Left forelimb (tissue), 1 donor: ENCODE measurements around the gene KRTAP29-1.

Experiments
- DNase-seq: peaks from one replicate; pipeline ENCODE4 v3.0.0-alpha.2; 2018; ENCODE audit warnings: low spot score

Gene KRTAP29-1

DNA sequence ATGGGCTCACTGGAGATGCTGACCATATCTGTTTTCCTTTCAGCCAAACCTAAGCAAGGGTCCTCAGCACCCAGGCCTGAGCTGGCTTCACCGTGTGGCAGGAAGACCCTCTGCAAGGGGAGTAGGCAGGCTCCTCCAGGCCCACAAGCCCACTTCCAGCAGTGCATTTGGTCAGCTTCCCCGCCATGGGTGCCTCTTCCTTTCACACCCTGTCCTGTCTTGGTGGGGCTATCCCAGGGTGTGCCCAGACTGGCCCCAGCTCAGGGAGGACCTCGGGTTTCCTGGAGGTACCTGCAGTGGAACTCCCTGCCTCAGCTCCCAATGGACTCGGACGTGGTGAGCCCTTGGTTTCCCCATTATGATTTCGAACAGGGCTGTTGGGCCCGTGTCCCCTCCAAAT is 25.6 kb upstream of the KRTAP29-1 start:
- DNase-seq: no peak

DNA sequence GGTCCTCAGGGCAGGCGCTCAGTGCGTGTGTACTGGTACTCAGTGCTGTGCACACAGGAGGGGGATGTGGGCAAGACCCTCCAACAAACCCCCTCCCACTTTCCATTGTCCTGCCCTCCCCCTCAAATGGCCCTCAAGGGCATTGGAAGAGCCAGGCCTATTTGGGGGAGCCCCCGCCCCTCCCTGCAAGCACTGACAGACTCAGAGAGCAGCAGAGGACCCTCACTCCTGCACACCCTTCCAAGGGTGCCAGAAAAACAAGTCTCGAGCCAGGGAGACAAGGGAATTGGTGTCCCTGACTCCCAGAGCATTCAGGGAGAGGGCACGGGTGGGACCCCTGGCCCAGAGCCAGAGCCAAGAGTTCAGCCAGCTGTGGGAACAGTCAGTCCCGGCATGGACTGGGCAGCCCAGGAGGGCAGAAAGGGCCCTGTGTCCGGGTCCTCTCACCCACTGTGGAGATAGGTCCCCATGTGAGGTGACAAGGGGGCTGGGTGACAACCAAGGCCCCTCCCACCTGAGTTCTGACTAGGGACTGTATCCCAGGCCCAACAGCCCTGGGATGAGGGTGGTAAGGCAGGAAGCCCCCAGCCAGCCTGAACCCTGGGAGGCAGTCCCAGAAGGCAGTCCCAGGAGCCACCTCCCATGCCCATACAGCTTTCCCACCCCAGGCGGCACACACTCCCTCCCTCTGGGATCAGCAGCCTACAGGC is 24.9 kb upstream of the KRTAP29-1 start:
- no peak for DNase-seq

DNA sequence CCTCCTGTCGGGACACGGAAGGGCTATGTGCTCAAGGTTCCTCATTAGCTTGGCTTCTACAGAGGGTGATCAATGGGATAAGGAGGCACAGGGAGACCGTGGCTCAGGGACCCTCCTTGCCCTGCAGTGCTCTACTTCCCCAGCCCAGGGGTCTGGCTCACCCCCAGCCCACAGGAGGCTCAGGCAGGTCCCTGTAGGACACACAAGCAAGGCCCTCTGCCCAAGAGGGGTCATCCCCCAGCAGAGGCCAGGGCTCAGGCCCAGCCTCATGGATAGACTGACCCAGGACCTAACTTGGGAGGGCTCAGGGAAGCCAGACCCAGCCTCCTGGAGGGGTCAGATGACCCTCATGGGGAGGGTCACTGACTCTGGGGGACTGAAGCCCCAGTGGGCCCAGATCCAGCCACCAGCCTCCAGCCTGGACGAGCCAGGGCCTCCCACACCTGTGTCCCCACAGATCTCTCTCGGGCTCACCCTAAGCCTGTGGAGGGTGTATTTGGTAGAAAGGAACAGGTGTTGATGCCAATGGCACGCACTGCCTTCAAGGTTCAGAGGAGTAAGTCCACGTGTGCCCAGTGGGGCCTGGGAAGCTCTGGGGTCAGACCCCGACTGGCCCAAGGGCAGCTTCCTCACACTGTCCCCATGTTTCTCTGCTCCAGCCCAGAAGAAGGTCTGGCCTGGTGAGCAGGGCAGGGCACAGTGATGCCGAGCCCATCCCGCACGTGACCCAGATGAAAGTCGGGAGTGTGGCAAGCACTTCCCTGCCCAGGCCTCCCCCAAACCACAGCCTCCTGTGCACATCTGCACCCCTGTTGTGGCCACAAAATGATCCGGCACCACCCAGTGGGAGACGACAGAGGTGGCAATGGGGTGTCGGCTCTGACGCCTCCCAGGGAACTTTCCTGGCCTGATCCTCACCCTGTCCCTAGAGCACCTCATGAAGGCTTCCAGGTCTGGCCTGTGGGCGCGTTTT is 23.8 kb upstream of the KRTAP29-1 start:
- no peak for DNase-seq

DNA sequence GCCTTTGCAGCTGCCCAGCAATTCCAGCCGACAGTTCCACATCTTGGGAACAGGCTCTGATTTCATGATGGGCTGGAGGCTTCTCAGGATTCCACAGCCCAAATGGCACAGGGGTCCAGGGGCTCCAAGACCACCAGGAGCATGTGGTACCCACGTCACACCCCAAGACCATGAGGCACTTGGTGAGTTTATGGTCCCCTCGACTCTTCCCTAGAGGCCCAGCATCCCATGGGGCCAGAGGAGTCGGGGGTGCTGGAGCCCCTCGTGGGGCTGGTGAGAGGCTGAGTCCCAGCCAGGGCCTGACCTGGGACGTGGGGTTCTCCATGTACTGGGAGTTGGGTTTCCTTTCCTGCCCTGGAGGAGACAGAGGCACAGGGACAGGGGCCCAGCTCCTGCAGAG is 23.0 kb upstream of the KRTAP29-1 start:
- no peak for DNase-seq

DNA sequence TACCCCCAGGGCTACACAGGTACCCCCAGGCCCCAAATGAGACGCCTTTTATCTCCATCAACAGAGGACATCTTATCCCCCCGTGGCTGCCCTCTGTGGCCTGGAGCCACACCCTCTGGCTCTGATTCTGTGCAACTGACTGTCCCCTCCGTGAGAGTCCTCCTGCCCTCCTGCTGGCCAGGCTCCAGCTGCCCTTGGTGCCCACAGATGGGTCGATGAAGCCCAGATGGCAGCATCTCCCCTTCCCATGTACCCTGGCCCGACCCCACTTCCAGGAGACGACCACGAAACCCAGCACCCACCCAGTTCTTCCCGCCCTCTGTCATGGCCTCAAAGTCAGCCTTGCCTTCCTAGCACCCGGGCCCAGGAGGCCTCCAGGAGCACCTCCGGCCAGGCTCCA is 22.5 kb upstream of the KRTAP29-1 start:
- no peak for DNase-seq

DNA sequence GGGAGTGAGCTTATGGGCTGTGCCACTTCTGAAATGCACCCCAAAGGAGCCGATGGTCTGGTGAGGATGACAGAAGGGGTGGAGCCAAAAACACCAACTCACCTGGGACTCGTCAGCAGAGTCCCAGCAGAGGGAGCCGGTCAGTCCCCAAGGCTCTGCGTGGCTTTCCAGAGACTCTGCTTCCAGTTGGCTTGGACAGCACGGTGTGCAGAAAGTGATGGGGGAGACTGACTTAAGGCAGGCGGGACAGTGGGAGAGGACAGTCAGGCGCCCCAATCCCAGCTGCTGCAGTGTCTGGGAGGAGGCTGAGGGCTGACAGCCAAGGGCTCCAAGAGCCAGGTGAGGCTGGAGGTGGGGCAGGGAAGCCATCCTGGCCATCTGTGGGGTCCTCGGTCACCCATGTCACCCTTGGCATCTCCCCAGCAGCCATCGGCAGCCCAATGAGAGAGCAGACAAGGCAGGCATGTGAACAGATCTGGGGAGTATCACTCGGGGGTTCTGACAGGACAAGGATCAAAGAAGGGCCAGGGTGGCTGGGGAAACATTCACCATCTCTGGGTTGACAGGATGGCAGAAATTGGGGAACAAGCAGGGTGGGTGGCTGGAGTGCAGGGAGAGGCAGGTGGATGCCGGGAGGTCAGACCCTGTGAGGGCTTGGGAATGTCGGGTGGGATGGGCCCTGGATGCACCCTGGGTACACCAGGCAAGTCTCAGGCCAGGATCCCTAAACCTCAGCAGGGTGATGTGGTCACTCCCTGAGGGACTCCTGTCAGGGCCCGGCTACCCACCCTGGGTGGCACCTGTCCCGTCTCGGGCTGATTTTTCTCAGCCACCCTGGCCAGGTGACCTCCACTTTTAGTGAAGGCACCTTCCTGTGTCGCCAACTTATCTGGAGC is 21.8 kb upstream of the KRTAP29-1 start:
- no peak for DNase-seq

DNA sequence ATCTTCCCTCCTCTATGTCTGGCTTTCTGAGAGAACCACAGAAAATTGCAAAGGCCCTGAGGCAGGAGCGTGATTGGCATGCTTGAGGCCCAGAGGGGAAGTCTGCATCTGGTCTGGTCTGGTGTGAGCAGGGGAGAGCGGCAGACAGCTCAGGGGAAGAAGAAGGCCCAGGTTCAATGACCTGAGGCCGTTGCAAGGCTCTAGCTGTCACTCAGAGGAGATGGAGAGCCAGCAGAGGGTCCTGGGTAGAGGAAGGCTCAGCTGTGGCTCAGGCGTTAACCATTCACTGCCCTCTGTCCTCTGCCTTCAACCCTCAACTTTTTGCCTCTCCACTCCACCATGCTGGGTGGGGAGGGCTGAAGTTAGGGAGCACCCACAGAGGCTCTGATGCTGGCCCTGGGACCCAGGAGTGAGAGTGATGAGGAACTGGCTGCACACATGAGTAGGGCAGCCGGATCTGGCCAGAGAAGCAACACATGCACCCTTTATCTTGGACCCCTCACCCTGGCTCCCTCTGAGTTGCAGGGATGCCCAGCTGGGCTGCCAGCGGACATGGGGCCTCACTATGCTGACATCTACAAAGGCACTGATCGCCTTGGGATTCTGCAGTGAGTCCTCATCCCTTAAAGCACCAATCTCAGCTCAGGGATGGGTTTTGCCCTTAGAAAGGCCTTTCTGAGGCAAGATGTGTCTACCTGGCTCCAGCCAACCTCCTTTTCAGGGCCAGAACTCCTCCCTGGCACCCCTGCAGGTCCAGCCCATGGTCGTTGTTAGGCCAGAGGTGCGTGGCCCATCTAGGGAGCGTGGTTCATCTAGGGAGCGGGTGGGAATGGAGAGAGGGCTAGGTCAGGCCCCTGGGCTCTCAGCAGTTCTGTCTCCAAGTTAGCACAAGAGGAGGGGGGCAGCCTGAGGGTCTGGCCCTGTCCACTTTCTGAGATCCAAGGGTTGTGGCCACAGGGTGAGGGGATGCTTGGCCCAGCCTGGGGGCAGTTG is 20.5 kb upstream of the KRTAP29-1 start:
- no peak for DNase-seq

DNA sequence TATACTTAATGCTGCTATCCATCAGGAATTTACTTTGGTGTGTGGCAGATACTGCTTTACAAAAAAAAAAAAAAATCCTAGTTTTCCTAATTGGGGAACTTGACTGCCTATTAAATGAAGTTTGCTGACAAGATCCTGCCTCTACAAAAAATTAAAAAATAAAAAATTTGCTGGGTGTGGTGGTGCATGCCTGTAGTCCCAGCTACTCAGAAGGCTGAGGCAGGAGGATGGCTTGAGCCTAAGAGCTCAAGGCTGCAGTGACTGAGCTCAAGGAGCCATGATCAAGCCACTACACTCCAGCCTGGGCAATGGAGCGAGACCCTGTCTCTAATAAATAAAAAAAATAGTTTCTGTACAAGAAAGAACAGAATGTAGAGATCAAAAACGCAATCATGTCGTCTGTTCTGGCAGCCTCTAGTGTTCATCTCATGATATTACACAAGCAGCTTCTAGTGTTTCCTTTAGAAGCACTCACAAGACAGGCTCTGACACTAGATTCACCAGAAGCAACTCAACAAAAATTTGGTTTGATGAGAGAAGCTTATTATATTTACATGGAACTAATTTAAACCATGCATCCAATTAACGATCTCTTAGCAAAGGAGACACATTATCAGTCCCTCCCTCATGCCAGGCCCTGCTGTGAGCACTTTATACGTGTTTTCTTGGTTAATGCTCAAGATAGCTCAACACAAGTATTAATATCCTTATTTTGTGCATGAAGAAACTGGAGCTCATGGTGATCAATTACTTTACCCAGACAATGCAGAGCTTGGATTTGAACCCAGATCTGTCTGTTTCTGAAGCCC is 19.6 kb upstream of the KRTAP29-1 start:
- DNase-seq: no peak

DNA sequence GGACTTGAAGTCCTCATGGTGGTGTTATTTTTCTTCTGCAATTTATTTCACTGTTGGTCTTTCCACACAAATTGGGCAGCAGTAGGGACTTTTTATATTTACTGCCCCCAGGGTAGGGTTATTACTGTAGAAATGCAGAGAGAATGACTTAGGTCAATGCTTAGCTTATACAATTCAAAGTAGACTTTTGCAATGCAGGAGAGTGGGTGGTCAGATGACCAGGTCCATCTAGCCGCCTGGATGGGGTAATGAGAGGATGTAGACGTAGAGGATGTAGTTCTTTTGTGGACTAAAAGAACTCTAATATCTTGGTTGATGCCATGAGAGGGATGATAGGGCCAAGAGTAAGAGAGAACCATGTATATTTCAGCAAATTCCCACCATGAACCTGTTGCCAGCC is 15.6 kb upstream of the KRTAP29-1 start:
- no peak for DNase-seq

DNA sequence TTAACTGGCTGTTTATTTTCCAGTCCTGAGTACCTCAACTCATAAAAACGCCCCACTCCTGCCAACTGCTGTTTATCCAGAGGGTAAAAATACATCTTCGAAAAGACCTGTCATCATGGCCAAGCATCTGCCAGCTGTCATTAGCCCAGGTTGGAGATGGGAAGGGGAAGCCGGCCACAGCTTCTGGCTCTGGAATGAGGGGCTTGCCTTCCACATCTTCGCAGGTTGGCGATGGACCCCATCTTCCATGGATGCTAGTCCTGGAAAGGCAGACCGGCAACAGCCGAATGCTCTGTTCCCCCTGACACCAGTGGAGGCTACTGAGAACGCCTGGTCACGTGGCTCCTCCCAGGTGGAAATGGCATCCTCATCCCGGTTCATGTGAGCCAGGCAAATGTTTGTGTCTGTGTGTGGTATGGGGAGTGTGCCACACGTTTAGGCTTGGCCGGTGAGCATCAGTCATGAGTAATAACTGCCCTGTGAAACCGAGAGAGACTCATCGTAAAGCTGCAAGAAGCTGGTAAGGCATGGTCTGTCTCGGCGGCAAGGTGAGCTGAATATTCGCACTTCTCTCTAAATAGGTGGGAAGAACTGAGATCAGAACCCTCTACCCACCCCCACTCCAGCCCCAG is 13.3 kb upstream of the KRTAP29-1 start:
- DNase-seq: no peak

DNA sequence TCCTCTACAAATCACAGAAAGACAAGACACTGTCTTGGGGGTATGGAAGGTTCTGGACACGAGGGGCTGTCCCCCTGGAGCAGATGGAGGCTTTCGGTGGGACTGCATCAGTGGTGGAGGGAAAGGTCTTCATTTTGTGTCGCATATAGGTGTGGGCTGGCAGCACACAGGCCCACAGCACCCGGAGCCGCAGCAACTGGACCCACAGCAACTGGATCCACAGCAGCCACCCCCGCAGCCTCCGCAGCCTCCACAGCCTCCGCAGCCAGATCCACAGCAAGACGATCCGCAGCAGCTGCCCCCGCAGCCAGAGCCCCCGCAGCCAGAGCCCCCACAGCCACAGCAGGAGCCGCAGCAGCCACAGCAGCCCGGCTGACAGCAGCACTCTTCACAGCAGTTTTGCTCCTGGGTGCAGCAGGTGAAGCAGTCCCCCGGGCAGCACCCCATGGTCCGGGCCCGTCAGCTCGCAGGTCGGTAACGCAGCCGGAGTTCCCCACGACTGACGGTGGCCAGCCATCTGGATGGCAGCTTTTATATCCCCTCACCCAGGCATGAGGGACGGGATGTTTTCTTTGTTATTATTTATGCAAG is 12.6 kb upstream of the KRTAP29-1 start, which contains the start of gene KRTAP17-1:
Gene KRTAP17-1 (minus strand): TSS at position 507 of the 591 bp plus-strand sequence. CDS start 60 bp downstream, at position 447.
- DNase-seq: no peak

DNA sequence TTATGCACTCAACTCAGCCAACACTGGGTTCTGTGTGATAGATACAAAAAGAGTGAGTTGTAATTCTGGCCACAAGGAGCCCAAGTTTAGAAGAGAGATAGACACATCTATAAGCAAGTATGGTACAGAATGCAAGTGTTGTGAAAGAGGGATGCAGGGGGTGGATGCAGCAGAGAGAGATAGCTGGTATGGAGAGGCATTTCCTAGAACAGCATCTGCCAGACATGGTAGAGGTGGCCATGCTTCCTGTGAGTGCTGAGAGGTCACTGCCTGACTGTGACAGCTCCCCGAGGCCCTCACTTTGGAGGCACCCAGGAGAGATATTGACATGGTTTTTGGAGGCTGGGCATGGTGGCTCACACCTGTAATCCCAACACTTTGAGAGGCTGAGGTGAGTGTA is 8.5 kb upstream of the KRTAP29-1 start:
- DNase-seq: no peak

DNA sequence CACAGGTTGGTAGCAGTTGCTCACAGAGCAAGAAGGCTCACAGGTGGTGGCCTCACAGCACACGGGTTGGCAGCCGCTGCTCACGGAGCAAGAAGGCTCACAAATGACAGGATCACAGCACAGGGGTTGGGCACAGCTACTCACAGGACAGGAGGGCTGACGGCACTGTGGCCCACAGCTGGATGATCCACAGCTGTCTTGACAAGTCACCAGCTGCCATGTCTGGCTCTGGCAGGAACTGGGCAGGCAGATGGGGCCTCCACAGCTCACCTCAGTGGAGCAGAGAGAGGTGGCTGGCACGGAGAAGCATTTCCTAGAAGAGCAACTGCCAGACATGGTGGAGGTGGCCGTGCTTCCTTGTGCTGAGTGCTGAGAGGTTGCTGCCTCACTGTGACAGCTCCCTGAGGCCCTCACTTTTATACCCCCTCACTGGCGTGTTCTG is 6.3 kb upstream of the KRTAP29-1 start, which contains the start of gene KRTAP16-1:
Gene KRTAP16-1 (minus strand): TSS at position 392 of the 442 bp plus-strand sequence. CDS start 56 bp downstream, at position 336.
- DNase-seq: no peak

DNA sequence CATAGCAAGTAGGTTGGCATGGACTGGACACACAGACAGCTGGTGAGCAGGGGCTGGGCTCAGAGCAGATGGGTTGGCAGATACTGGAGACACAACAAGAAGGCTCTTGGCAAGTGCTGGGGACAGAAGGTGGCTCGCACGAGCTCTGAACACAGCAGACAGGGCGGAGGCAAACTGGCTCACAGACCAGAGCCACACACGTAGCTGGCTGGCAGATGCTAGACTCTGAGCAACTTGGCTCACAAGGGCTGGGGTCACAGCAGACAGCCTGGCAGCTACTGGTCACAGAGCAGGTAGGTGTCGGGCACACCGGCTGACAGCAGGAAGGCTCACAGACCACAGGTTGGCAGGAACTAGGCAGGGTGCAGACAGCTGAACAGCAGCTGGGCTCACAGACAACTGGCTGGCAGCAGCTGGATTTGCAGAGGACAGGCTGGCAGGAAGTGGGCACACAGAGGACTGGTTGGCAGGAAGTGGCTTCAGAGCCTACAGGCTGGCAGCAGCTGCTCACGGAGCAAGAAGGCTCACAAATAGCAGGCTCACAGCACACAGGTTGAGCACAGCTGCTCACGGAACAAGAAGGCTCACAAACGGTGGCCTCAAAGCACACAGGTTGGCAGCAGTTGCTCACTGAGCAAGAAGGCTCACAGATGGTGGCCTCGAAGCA is 5.7 kb upstream of the KRTAP29-1 start:
- no peak for DNase-seq

DNA sequence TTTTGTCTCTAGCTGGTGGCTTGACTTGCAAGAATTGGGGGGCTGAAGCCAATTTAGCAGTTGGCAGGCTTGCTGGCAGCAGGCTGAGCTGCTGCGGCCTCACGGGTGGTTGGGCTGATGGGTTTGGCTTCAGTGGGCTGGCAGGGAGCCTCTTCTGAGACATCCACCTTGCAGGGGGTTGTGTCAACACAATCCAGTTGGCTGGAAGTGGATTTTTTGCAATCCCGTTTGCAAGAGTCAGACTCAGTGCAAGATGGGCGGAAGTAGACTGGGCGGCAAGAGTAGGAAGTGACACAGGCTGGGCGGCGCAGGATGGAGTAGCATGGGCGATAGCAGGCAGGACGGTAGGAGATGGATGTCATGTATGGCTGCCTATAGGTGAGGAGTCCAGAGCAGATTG is 5.0 kb upstream of the KRTAP29-1 start:
- DNase-seq: no peak

DNA sequence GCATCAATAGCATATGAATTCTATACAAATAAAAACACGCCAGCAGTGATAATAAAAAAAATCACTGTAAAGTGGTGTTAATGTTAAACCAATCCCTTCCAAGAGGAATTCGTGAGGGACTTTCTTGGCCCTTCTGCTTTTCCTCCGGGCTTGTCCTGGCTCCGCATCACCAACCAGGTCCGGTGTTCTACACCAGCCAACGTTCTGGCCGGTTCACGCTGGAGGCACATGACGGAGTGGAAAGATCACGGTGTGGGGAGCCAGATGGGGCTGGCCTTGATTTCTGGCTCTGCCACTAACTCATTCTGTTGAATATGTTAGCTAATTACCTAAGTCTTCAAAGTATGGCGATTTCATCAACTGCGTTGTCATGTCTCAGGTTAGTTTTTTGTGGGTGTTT is 1.4 kb upstream of the KRTAP29-1 start:
- DNase-seq: no peak

DNA sequence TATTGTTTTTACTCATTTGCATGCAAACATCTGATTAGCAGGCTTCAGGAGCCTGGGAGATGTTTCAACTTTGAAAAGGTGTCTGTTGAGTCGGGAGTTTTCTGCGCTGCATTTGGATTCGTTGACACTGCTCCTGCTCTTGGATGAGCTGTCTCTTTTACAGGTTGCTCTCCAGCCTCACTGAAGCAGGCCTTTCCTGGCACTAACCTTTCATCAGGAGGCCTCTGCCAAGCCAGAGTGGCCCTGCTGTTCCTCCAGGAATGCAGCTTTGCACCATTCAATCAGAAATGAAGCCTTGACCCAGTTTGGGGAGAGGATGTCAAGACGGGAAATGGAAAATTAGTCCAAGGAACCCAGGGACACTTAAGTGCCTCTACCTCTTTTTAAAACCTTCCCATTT is 330 bp upstream of the KRTAP29-1 start:
- DNase-seq: no peak

DNA sequence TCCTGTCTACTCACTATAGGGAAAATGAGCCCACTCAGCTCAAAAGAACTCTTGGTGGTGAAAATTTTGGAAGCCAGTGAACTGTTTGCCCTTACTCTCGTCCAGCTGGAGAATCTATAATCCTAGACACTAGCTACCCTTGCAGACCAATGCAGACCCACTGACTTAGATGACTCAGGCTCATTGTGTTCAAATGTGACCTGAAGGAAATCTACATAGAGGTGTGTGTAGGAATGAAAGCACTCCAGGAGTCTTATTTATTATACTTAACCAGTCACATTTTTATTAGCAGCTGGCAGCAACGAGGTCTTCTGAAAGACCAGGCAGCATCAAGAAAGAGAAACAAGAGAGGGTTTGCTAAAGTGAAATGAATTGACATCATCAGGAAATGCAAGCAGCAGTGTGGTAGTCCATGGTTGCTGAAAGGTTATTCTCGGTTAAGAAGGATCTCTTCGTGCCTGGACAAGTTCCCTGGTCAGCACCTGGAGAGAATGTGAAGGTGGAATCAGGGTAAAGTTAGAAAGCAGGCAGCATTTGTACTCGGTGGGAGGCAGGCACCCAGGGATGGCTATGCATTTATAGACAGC is 1.4 kb downstream of the KRTAP29-1 start:
- DNase-seq: no peak
